ENCODE measurements around the gene SLCO3A1. TPM values are rescaled to one million over a fixed set of nuclear protein-coding genes. Genes with fewer than 3 reads are reported as not detected.

The SLCO3A1 gene
- 10 to 100 TPM in 2 of 3 donors, 1 to 10 TPM in 1; 8.5 to 14.1 (median 13.6) TPM for total RNA-seq

GRCh38 chr15:91853511-91853947 lies at the start of gene SLCO3A1:
Gene SLCO3A1 (plus strand): TSS chr15:91853708.
- peak within 1 kb of the TSS; percentile 71 to 80 (median 74) for H3K4me3 ChIP-seq
- H3K36me3 ChIP-seq = no peaks in the 10 kb centered on the region
- H3K27ac ChIP-seq = peak within 1 kb of the TSS; percentile 87 to 93
- peak in 1 of 2 donors; percentile 44 for DNase-seq (ENCODE audit: low spot score in 2 of 2)
- no peaks in the 10 kb centered on the region for H3K27me3 ChIP-seq
- peaks cover 3 to 11% of the 10 kb centered on the region in 2 donors for H3K4me1 ChIP-seq
- H3K9me3 ChIP-seq = no peaks in the 10 kb centered on the region
- intact Hi-C loops (cut with DNase I; ENCODE audit: low total_unique reads) = no loop called here
- TF ChIP-seq POLR2AphosphoS5 (IDR thresholded peaks at IDR 0.05) = no peak

GRCh38 chr15:91807122-91807521 lies 46.4 kb upstream of the SLCO3A1 start:
- Histone ChIP-seq H3K4me1 (no peaks in the 10 kb centered on the region), H3K27ac (no peak overlapping the region), H3K36me3 (no peaks in the 10 kb centered on the region), H3K27me3 (peaks cover 0 to 6% of the 10 kb centered on the region in 2 donors), H3K9me3 (no peaks in the 10 kb centered on the region), H3K4me3 (no peak overlapping the region)
- intact Hi-C loops (cut with DNase I; ENCODE audit: low total_unique reads) = no loop called here
- no peak for DNase-seq (ENCODE audit: low spot score in 2 of 2)
- TF ChIP-seq POLR2A (IDR thresholded peaks at IDR 0.05) (no peak), POLR2AphosphoS5 (IDR thresholded peaks at IDR 0.05) (no peak), CTCF (IDR thresholded peaks at IDR 0.05) (no peak)

- Histone ChIP-seq H3K27me3 (no peaks in the 10 kb centered on the region), H3K4me1 (no peaks in the 10 kb centered on the region), H3K27ac (no peak overlapping the region), H3K4me3 (no peak overlapping the region), H3K9me3 (peaks cover 0 to 19% of the 10 kb centered on the region in 2 donors), H3K36me3 (no peaks in the 10 kb centered on the region)
- intact Hi-C loops (cut with DNase I; ENCODE audit: low total_unique reads) = no loop called here
- no peak for DNase-seq (ENCODE audit: low spot score in 2 of 2)
- TF ChIP-seq POLR2A (IDR thresholded peaks at IDR 0.05) (no peak), CTCF (IDR thresholded peaks at IDR 0.05) (no peak), POLR2AphosphoS5 (IDR thresholded peaks at IDR 0.05) (no peak)
These were observed 39.6 kb upstream of the SLCO3A1 start for GRCh38 chr15:91813924-91814323.

- TF ChIP-seq POLR2AphosphoS5 (IDR thresholded peaks at IDR 0.05) = no peak
- TF ChIP-seq CTCF (IDR thresholded peaks at IDR 0.05) = no peak
- no peak for TF ChIP-seq POLR2A (IDR thresholded peaks at IDR 0.05)
- no peak overlapping the region for H3K27ac ChIP-seq
- H3K36me3 ChIP-seq = no peaks in the 10 kb centered on the region
- H3K4me1 ChIP-seq = no peaks in the 10 kb centered on the region
- peaks cover 0 to 19% of the 10 kb centered on the region in 2 donors for H3K9me3 ChIP-seq
- intact Hi-C loops (cut with DNase I; ENCODE audit: low total_unique reads) = no loop called here
- no peaks in the 10 kb centered on the region for H3K27me3 ChIP-seq
- DNase-seq (ENCODE audit: low spot score in 2 of 2) = no peak
- no peak overlapping the region for H3K4me3 ChIP-seq
These were observed 36.6 kb upstream of the SLCO3A1 start for GRCh38 chr15:91816942-91817341.

- H3K4me1 ChIP-seq = no peaks in the 10 kb centered on the region
- DNase-seq (ENCODE audit: low spot score in 2 of 2) = no peak
- no peaks in the 10 kb centered on the region for H3K27me3 ChIP-seq
- H3K9me3 ChIP-seq = no peaks in the 10 kb centered on the region
- intact Hi-C loops (cut with DNase I; ENCODE audit: low total_unique reads) = no loop called here
- no peak overlapping the region for H3K27ac ChIP-seq
- no peak overlapping the region for H3K4me3 ChIP-seq
- TF ChIP-seq CTCF (IDR thresholded peaks at IDR 0.05) (no peak), POLR2A (IDR thresholded peaks at IDR 0.05) (no peak), POLR2AphosphoS5 (IDR thresholded peaks at IDR 0.05) (no peak)
- no peaks in the 10 kb centered on the region for H3K36me3 ChIP-seq
These were observed 32.0 kb upstream of the SLCO3A1 start for GRCh38 chr15:91821458-91821857.

- Histone ChIP-seq H3K4me3 (no peak overlapping the region), H3K27me3 (no peaks in the 10 kb centered on the region), H3K36me3 (no peaks in the 10 kb centered on the region), H3K27ac (no peak overlapping the region), H3K4me1 (no peaks in the 10 kb centered on the region), H3K9me3 (no peaks in the 10 kb centered on the region)
- TF ChIP-seq POLR2AphosphoS5 (IDR thresholded peaks at IDR 0.05) = no peak
- intact Hi-C loops (cut with DNase I; ENCODE audit: low total_unique reads) = no loop called here
- no peak for DNase-seq (ENCODE audit: low spot score in 2 of 2)
These were observed 29.3 kb upstream of the SLCO3A1 start for GRCh38 chr15:91824256-91824655.
